HCT116 (cell line): Measurements from ENCODE around the gene OR8G5. TPM values are rescaled to one million over a fixed set of nuclear protein-coding genes. Genes with fewer than 3 reads are reported as not detected.

Source experiments
- ATAC-seq: fragments of 200-7000 bp; cut with Tn5 transposase; 2 replicates; pipeline ENCODE4 v1.9.1; 2020; ENCODE audit warnings: mild to moderate bottlenecking, moderate library complexity
- BruUV-seq: library from RNA; stranded (reverse); fragments of 400-500 nt; replicated peaks from 2 replicates; lab custom pipeline; 2021; lab: Mats Ljungman, UMichigan
- CTCF ChIA-PET: fragments of 300-600 bp; sonication (Branson Sonifier 250); formaldehyde crosslinking; loops from one replicate; lab custom pipeline; 2021; ENCODE audit warnings: antibody characterized with exemption; lab: Charles Lee
- POLR2A ChIA-PET: fragments of 300-600, 350-600 bp; sonication (Branson Sonifier 250); formaldehyde crosslinking; loops from one replicate; lab custom pipeline; 2021; ENCODE audit warnings: antibody characterized with exemption; lab: Charles Lee
- RAD21 ChIA-PET, 2 experiments: fragments of 300-600 bp; sonication (Branson Sonifier 250); formaldehyde crosslinking; loops; one replicate each; lab custom pipeline; 2023; ENCODE audit warnings: low total read pairs in 2 of 2; ENCODE audit not compliant: uncharacterized antibody in 2 of 2, unreplicated experiment in 2 of 2, low non-redundant PET in 1 of 2; lab: Charles Lee
- DNase-seq: peaks from one replicate; pipeline ENCODE4 v3.0.0-alpha.2; 2010; ENCODE audit warnings: low read depth, low spot score
- H2AFZ ChIP-seq: fragments of 200-600 bp; shearing (Covaris generic), sonication (generic); 2 replicates; pipeline ENCODE4 v1.6.1; 2017; ENCODE audit warnings: low read depth, mixed run types, mixed read lengths, antibody characterized with exemption, low read length; ENCODE audit not compliant: poor library complexity, severe bottlenecking
- H3K27ac ChIP-seq: 2 replicates; pipeline ENCODE4 v1.5.1; 2012; ENCODE audit warnings: low read depth, low read length
- H3K27me3 ChIP-seq: fragments of 200-600 bp; sonication (generic); 2 replicates; pipeline ENCODE4 v1.6.1; 2016; ENCODE audit warnings: mixed run types, low read length, mixed read lengths; ENCODE audit not compliant: insufficient read depth
- H3K36me3 ChIP-seq, 2 experiments: fragments of 200-500 bp in 1 of 2; fragments of 200-600 bp in 1 of 2; sonication (Bioruptor generic) in 1 of 2; sonication (generic) in 1 of 2; 2 replicates each; pipeline versions ENCODE4 v1.5.1 to v1.6.1; 2014 to 2016; ENCODE audit warnings: low read length in 2 of 2, inconsistent platforms in 1 of 2, mixed read lengths in 1 of 2, mixed run types in 1 of 2; ENCODE audit not compliant: insufficient read depth in 2 of 2, control insufficient read depth in 1 of 2
- H3K4me1 ChIP-seq, 2 experiments: fragments of 200-600 bp in 1 of 2; sonication (generic) in 1 of 2; 2 replicates each; pipeline versions ENCODE4 v1.5.1 to v1.6.1; 2012 to 2017; ENCODE audit warnings: low read length in 2 of 2, inconsistent platforms in 1 of 2, mild to moderate bottlenecking in 1 of 2, mixed read lengths in 1 of 2, mixed run types in 1 of 2, moderate library complexity in 1 of 2; ENCODE audit not compliant: insufficient read depth in 2 of 2, control insufficient read depth in 1 of 2
- H3K4me2 ChIP-seq: fragments of 200-600 bp; sonication (generic); 2 replicates; pipeline ENCODE4 v1.6.1; 2017; ENCODE audit warnings: mixed run types, low read length, mixed read lengths
- H3K4me3 ChIP-seq, 2 experiments: fragments of 200-600 bp in 1 of 2; sonication (generic) in 1 of 2; replicated peaks in 1 of 2; 2 replicates each; pipeline ENCODE4 v1.5.1; 2011 to 2016; ENCODE audit warnings: low read length in 2 of 2, control low read depth in 1 of 2, low read depth in 1 of 2, mild to moderate bottlenecking in 1 of 2, mixed read lengths in 1 of 2, mixed run types in 1 of 2
- H3K79me2 ChIP-seq: fragments of 200-600 bp; sonication (generic); 2 replicates; pipeline ENCODE4 v1.6.1; 2017; ENCODE audit warnings: mild to moderate bottlenecking, mixed run types, low read length, moderate library complexity, mixed read lengths; ENCODE audit not compliant: insufficient read depth
- H3K9ac ChIP-seq: fragments of 200-600 bp; sonication (generic); 2 replicates; pipeline ENCODE4 v1.6.1; 2016; ENCODE audit warnings: low read length, mixed read lengths
- H3K9me2 ChIP-seq: fragments of 200-600 bp; sonication (generic), shearing (Covaris generic); 2 replicates; pipeline ENCODE4 v1.6.1; 2017; ENCODE audit warnings: mixed run types, mild to moderate bottlenecking, moderate library complexity; ENCODE audit not compliant: insufficient read depth
- H3K9me3 ChIP-seq, 2 experiments: fragments of 200-500 bp in 1 of 2; fragments of 200-600 bp in 1 of 2; sonication (Bioruptor generic) in 1 of 2; sonication (generic) in 1 of 2; 2 replicates each; pipeline ENCODE4 v1.6.1; 2014 to 2017; ENCODE audit warnings: low read length in 2 of 2, mixed read lengths in 2 of 2, inconsistent platforms in 1 of 2, low read depth in 1 of 2, mild to moderate bottlenecking in 1 of 2, mixed run types in 1 of 2, moderate library complexity in 1 of 2; ENCODE audit not compliant: control insufficient read depth in 1 of 2, insufficient read depth in 1 of 2
- H4K20me1 ChIP-seq: fragments of 200-600 bp; sonication (generic), shearing (Covaris generic); 2 replicates; pipeline ENCODE4 v1.6.1; 2017; ENCODE audit warnings: mixed run types, mild to moderate bottlenecking, moderate library complexity; ENCODE audit not compliant: insufficient read depth
- CBX3 ChIP-seq: IDR thresholded peaks from 2 replicates; pipeline ENCODE4 v1.6.1; 2012; ENCODE audit warnings: low read depth
- CEBPB ChIP-seq: IDR thresholded peaks from 2 replicates; pipeline ENCODE4 v1.6.1; 2012; ENCODE audit warnings: low read depth
- EZH2 ChIP-seq: fragments of 200-600 bp; sonication (generic); IDR thresholded peaks from 2 replicates; pipeline ENCODE4 v1.6.1; 2017; ENCODE audit warnings: antibody characterized with exemption, mixed run types
- EZH2phosphoT487 ChIP-seq: fragments of 200-600 bp; IDR thresholded peaks from 2 replicates; pipeline ENCODE4 v1.6.1; 2018; ENCODE audit warnings: antibody characterized with exemption, borderline replicate concordance
- FOSL1 ChIP-seq: IDR thresholded peaks from 2 replicates; pipeline ENCODE4 v1.6.1; 2012; ENCODE audit warnings: low read depth
- POLR2A ChIP-seq: IDR thresholded peaks from 2 replicates; pipeline ENCODE4 v1.7.0; 2011; ENCODE audit warnings: borderline replicate concordance; ENCODE audit not compliant: insufficient read depth, insufficient read length; ENCODE audit errors: extremely low read depth
- RAD21 ChIP-seq: IDR thresholded peaks from 2 replicates; pipeline ENCODE4 v1.6.1; 2012; ENCODE audit warnings: low read depth, mild to moderate bottlenecking
- SIN3A ChIP-seq: IDR thresholded peaks from 2 replicates; pipeline ENCODE4 v1.6.1; 2012; ENCODE audit warnings: low read depth
- SRF ChIP-seq: IDR thresholded peaks from 2 replicates; pipeline ENCODE4 v1.6.1; 2012; ENCODE audit warnings: low read depth
- ZNF274 ChIP-seq: fragments of 200-500 bp; sonication (Bioruptor generic); IDR thresholded peaks from 2 replicates; pipeline ENCODE4 v1.6.1; 2014; ENCODE audit warnings: mild to moderate bottlenecking, low read depth, low read length, inconsistent platforms
- intact Hi-C: fragments of 100-400 bp; cut with micrococcal nuclease; formaldehyde crosslinking; loops from 2 replicates; pipeline ENCODE4 v1.10.0; 2022
- total RNA-seq: library from RNA; stranded (reverse); gene quantifications from one replicate; pipeline ENCODE4 v1.2.1, GENCODE V29; 2021; ENCODE audit not compliant: unreplicated experiment
- TF ChIP-seq, protein P1 (sequence below), 3 experiments: fragments of 200-600 bp in 1 of 3; sonication (generic) in 1 of 3; IDR thresholded peaks in 2 of 3; conservative IDR thresholded peaks in 1 of 3; 2 replicates each; pipeline ENCODE4 v1.5.1; 2012 to 2017; ENCODE audit warnings: low read depth in 2 of 3, low read length in 2 of 3, antibody characterized with exemption in 1 of 3, borderline replicate concordance in 1 of 3, control low read depth in 1 of 3, mild to moderate bottlenecking in 1 of 3, mixed read lengths in 1 of 3, mixed run types in 1 of 3, moderate library complexity in 1 of 3; ENCODE audit not compliant: insufficient read depth in 1 of 3
- TF ChIP-seq, protein P2 (sequence below): IDR thresholded peaks from 2 replicates; pipeline ENCODE4 v1.6.1; 2012; ENCODE audit warnings: low read depth

Gene OR8G5
- total RNA-seq, 1 experiment from 2014 or later, result not detected

DNA sequence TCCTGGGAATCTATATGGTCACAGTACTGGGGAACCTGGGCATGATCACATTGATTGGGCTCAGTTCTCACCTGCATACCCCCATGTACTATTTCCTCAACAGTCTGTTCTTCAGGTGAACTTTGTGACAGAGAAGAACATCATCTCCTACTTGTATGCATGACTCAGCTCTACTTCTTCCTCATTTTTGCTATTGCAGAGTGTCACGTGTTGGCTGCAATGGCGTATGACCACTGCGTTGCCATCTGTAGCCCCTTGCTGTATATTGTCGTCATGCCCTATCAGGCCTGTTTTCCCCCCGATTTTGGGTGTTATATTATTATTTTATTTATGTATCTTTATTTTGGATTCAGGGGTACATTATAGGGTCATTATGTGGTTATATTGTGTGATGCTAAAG, 17.7 kb upstream of the OR8G5 start:
- H3K27ac ChIP-seq, result no peak overlapping the region
- H3K27me3 ChIP-seq, result peaks cover 7% of the 10 kb centered on the region; the same call in 1 of the 2 replicates
- no peaks in the 10 kb centered on the region for H3K79me2 ChIP-seq
- intact Hi-C loops, result no loop called here
- no peaks in the 10 kb centered on the region for H4K20me1 ChIP-seq
- BruUV-seq, result no TSS peak
- TF ChIP-seq FOSL1, result no peak
- TF ChIP-seq SRF, result no peak
- TF ChIP-seq ZNF274, result no peak
- TF ChIP-seq, protein P1, sequence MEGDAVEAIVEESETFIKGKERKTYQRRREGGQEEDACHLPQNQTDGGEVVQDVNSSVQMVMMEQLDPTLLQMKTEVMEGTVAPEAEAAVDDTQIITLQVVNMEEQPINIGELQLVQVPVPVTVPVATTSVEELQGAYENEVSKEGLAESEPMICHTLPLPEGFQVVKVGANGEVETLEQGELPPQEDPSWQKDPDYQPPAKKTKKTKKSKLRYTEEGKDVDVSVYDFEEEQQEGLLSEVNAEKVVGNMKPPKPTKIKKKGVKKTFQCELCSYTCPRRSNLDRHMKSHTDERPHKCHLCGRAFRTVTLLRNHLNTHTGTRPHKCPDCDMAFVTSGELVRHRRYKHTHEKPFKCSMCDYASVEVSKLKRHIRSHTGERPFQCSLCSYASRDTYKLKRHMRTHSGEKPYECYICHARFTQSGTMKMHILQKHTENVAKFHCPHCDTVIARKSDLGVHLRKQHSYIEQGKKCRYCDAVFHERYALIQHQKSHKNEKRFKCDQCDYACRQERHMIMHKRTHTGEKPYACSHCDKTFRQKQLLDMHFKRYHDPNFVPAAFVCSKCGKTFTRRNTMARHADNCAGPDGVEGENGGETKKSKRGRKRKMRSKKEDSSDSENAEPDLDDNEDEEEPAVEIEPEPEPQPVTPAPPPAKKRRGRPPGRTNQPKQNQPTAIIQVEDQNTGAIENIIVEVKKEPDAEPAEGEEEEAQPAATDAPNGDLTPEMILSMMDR (IDR thresholded peaks at IDR 0.05 in 2 of 3, conservative IDR thresholded peaks at IDR 0.05 in 1 of 3; ENCODE audit: borderline replicate concordance in 1 of 3, insufficient read depth in 1 of 3, low read depth in 2 of 3, low read length in 2 of 3), result no peak
- TF ChIP-seq CEBPB, result no peak
- TF ChIP-seq EZH2phosphoT487, result no peak
- TF ChIP-seq, protein P2, sequence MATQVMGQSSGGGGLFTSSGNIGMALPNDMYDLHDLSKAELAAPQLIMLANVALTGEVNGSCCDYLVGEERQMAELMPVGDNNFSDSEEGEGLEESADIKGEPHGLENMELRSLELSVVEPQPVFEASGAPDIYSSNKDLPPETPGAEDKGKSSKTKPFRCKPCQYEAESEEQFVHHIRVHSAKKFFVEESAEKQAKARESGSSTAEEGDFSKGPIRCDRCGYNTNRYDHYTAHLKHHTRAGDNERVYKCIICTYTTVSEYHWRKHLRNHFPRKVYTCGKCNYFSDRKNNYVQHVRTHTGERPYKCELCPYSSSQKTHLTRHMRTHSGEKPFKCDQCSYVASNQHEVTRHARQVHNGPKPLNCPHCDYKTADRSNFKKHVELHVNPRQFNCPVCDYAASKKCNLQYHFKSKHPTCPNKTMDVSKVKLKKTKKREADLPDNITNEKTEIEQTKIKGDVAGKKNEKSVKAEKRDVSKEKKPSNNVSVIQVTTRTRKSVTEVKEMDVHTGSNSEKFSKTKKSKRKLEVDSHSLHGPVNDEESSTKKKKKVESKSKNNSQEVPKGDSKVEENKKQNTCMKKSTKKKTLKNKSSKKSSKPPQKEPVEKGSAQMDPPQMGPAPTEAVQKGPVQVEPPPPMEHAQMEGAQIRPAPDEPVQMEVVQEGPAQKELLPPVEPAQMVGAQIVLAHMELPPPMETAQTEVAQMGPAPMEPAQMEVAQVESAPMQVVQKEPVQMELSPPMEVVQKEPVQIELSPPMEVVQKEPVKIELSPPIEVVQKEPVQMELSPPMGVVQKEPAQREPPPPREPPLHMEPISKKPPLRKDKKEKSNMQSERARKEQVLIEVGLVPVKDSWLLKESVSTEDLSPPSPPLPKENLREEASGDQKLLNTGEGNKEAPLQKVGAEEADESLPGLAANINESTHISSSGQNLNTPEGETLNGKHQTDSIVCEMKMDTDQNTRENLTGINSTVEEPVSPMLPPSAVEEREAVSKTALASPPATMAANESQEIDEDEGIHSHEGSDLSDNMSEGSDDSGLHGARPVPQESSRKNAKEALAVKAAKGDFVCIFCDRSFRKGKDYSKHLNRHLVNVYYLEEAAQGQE, result no peak
- TF ChIP-seq RAD21, result no peak
- no peak for TF ChIP-seq EZH2
- TF ChIP-seq CBX3, result no peak
- no peak for TF ChIP-seq POLR2A
- TF ChIP-seq SIN3A, result no peak
- no peaks in the 10 kb centered on the region for H3K4me1 ChIP-seq
- ATAC-seq, result no peak
- H3K9me2 ChIP-seq, result no peaks in the 10 kb centered on the region
- no peaks in the 10 kb centered on the region for H3K36me3 ChIP-seq
- no peak overlapping the region for H3K4me2 ChIP-seq
- POLR2A ChIA-PET, result no interaction called here
- RAD21 ChIA-PET, result no interaction called here
- no peak overlapping the region for H2AFZ ChIP-seq
- no peaks in the 10 kb centered on the region for H3K9me3 ChIP-seq
- CTCF ChIA-PET, result no interaction called here
- no peak for DNase-seq
- no peak overlapping the region for H3K4me3 ChIP-seq
- H3K9ac ChIP-seq, result no peak overlapping the region
